Measurements from ENCODE around the gene NQO2.
"Not testable (repeated sequence)": the region's sequence is repeated elsewhere in the genome, so short reads cannot be mapped to it uniquely, and the experiment has no call there.

NQO2 gene

DNA sequence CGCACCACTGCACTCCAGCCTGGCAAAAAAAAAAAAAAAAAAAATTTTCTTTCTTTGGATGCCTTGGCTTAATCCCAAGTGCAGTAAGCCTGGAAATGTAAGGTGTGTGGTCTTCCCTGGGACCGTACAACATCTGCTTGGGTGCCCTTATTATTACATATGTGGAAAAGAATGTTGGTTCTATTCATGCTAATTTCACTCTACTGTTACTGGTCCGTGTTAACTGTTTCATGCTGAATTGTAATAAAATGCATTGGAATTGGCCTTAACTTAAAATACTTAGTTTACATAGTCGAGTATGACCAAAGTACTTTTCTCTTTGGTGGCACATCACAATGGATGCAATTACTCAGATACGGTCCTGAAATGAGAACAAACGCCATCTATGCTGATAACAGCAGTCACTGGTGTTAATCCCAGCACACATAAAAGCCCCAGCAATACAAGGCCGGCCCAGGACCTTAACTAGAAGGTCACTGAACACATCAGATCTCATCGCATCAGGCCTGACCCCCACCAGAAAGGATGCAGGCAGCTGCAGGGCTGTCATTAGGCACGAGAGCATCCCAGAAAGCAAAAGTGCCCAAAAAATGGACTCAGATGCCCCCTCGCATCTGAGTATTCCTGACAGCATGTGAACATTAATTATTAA, 29.5 kb upstream of the NQO2 start:
- DNase-seq (ENCODE audit: low spot score), result peak; percentile 50

DNA sequence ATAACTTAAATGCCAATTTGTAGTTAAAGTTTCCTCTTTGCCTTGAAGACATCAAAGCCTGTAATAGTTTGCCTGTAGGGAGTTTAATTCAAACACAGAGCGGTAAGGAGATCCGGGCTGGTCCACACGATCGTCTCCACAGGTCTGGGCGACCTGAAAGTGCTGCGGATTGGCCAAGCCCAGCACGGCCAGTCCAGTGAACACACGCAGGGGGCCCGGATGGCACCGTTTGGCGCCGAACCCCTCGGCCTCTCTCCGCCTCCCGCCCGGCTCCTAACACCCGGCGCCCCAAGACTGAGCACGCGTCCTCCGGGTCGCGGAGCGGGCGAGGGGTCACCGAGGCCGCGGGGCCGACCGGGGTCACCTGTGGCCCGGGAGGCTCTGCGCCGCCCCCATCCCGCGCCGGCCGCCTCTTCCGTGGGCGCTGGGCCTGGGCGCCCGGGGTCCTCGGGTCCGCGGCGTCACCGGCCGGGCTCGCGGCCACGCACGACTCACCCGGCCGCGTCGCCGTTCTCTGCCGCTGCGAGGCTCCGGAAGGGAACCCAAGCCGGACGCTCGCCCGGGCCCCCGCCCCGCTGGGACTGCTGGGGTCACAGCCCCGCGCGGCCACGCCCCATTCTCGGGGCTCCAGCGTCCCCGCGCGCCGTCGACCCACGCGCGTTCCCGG, 28.8 kb upstream of the NQO2 start:
- peak; percentile 76 for DNase-seq (ENCODE audit: low spot score)

DNA sequence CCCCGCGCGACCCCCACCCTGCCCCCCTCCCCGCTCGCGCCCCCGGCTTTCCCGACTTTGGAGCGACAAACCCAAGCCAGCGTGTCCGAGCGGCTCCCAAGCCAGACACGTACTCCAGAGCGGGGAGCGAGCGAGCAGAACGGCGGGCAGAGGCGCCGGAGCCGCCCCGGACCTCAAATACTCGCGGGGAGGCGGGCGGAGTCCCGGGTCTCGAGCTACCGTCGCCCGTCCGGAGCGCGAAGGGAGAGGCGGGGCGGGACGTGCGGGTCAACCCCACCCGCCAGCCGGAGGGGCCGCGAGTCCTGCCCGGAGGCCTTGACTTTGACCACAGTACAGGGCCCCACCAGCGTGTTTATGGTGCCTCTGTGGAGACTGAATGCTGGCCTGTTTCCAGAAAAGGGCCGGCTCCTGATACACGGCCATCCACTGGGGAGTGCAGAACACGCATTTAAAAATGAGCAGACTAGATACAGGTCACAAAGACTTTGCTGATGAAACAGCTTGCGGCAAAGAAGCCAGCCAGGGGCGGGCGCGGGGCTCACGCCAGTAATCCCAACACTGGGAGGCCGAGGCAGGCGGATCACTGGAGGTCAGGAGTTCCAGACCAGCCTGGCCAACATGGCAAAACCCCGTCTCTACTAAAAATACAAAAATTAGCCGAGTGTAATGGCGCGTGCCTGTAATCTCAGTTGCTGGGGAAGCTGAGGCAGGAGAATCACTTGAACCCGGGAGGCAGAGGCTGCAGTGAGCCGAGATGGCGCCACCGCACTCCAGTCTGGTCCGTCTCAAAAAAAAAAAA, 28.1 kb upstream of the NQO2 start, which contains the start of gene SERPINB6:
Gene SERPINB6, minus strand, starts transcription at position 148 of the 799 bp plus-strand sequence. CDS start 12,235 bp downstream, outside the sequence.
- peak; percentile 84 for DNase-seq (ENCODE audit: low spot score)

DNA sequence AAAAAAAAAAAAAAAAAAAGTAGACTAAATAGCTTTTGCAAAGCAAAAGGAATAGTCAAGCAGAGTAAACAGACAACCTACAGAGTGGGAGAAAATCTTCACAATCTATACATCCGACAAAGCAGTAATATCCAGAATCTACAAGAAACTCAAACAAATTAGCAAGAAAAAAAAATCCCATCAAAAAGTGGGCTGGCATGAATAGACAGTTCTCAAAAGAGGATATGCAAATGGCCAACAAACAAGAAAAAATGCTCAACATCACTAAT, 27.5 kb upstream of the NQO2 start:
- DNase-seq (ENCODE audit: low spot score), result not testable (repeated sequence)

DNA sequence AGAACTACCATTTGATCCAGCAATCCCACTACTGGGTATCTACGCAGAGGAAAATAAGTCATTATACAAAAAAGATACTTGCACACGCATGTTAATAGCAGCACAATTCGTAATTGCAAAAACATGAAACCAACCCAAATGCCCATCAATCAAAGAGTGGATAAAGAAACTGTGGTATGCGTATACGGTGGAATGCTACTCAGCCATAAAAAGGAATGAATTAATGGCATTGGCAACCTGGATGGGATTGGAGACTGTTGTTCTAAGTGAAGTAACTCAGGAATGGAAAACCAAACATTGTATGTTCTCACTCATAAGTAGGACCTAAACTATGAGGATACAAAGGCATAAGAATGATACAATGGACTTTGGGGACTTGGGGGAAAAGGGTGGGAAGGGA, 27.0 kb upstream of the NQO2 start:
- not testable (repeated sequence) for DNase-seq (ENCODE audit: low spot score)

DNA sequence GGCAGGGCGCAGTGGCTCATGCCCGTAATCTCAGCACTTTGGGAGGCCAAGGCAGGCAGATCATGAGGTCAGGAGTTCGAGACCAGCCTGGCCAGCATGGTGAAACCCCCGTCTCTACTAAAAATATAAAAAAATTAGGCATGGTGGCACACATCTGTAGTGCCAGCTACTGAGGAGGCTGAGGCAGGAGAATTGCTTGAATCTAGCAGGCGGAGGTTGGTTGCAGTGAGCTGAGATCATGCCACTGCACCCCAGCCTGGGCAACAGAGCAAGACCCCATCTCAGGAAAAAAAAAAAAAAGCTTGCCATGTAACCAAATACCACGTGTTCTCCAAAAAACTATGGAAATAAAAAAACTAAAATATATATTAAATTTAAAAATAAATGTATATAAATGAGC, 26.5 kb upstream of the NQO2 start:
- DNase-seq (ENCODE audit: low spot score), result not testable (repeated sequence)

DNA sequence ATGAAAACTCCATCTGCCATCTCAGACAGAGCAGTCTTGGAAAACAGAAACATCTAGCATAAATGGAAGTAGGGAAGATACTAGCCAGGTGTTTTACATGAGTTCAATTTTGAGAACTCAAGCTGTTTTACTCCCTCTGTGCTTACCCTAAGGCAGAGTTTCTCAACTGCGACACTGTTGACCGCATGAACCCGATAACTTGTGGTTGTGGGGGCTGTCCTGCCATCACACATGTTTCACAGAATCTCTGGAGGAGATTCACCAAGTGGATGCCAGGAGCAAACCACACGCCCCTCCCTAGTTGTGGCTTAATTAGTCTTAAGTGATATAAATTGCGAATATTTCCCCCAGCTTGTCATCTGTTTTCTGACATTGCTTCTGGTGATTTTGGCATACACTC, 26.0 kb upstream of the NQO2 start:
- DNase-seq (ENCODE audit: low spot score), result no peak

DNA sequence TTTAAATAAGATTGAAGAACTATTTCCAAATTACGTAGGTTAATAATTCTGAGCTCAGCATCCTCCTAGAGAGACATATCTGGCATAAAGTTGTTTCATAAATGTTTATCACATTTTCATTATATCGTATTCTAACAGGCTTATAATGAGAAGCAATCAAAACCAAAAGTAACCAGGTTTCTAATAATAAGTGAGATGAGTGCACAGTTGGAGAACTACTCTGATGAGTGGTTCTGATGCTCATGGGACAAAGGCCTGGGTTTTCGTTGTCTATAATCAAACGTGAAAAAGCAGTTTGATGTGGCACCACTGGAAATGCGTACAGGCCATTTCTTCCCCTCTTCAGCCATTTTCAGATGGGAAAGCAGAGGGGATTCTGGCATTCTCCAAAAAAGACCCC, 23.6 kb upstream of the NQO2 start:
- DNase-seq (ENCODE audit: low spot score), result no peak

DNA sequence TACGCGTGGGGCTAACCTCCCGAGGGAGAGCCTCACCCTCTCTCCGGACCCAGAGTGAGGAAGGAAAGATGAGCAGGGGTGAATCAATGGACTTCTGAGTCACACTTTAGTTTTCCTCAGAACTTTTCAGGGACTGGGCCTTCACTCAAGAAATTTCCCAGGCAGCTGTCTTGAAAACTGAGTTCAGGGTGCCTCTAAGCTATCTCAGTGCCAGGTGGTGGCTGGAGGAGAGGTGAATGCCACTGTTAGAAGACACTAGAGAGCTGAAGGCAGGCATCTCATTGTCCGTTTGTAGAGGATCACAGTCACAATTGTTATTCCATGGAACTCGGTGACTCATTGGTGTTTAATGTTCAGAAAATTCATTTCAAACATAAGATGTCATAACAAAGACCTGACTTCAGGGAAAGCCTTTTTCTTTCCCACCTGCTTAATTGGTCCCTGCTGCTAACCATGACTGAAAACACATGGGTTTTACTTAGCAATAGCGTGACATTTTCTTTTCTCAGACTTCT, 23.1 kb upstream of the NQO2 start:
- DNase-seq (ENCODE audit: low spot score), result no peak

DNA sequence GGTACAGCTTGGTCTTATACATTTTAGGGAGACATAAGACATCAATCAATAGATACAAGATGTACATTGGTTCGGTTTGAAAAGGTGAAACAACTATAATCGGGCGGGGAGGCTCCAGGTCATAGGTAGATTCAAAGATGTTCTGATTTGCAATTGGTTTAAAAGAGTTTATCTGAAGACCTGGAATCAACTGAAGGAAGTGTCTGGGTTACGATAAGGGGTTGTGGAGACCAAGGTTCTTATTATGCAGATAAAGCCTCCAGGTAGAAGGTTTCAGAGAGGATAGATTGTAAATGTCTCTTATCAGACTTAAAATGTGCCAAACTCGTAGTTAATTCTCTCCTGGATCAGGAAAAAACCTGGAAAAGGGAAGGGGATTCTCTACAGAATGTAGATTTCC, 22.4 kb upstream of the NQO2 start:
- DNase-seq (ENCODE audit: low spot score), result no peak

DNA sequence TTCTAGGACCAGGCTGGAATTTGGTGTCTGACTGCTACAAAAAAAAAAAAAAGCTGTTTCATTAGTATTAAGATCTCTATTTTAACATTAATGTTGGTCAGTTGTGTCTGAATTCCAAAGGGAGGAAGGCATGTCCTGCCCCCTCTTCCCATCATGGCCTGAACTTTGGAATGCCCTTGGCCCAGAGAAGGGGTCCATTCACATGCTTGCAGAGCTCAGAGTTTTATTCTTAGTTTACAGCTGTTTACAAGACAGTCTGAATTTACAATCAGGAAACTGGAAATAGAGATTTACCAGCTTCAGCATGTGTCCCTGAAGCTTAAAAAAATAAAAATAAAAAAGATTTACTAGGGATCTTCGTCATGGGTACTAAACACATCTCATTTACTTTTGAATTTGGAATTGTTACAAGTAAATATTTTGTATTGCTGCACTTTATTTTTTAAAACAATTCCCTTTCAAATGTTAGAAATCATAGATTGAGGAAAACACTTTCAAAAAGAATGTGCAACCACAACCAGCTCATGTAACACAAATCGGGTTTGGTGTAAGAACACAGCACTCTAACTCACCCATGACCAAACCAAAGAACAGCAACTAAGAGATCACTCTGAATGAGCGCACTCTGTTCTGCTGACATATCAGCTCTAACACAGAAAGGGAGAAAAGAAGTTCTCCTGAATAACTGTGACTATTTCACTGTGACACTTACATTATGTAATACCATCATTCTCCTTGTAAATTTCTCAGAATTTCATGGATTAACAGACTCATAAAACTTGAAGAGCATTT, 21.7 kb upstream of the NQO2 start:
- DNase-seq (ENCODE audit: low spot score), result no peak

DNA sequence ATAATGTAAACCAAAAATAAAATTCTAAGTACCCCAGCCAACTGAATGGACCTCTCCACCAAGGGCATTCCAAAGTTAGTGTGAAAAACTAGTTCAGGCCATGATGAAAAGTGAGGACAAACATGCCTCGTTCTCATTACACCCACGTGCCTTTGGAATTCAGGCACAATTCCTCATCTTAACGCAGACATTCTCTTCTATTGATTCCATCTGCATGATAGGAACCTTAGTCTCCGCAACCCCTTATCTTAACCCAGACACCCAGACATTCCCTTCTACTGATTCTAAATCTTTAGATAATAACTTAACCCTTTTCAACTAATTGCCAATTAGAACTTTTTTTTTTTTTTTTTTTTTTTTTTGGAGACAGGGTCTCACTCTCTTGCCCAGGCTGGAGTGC, 20.8 kb upstream of the NQO2 start:
- DNase-seq (ENCODE audit: low spot score), result no peak

DNA sequence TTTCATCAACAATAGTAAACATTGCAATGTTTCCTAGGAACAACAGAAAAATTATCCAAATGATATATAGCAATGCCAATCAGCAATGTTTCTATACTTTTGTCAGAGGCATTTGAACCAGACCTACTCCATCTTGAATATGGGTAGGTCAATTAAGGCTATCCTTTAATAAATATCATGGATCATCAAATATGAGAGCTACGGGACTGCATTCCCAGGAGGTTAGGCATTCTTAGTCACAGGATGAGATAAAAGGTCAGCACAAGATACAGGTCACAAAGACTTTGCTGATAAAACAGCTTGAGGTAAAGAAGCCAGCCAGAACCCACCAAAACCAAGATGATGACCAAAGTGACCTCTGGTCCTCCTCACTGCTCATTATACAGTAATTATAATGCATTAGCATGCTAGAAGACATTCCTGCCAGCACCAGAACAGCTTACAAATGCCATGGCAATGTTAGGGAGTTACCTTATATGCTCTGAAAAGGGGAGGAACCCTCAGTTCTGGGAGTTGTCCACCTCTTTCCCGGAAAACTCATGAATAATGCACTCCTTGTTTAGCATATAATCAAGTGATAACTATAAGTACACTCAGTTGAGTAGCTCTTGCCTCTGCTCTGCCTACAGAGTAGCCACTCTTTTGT, 19.8 kb upstream of the NQO2 start:
- no peak for DNase-seq (ENCODE audit: low spot score)

DNA sequence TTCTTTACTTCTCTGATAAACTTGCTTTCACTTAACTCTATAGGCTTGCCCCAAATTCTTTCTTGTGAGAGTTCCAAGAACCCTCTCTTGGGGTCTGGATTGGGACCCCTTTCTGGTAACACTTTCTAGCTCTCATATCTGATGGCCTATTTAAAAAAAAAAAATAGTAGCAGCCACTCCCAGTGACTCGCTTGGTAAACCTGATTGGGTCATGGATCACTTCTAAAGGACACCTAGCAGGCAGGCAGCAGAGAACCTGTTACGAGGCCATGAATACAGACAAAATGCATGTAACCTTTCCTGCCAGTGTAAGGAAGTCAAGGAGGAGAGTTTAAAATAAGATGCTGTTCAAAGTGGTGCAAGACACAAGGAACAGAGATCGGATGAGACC, 19.2 kb upstream of the NQO2 start:
- DNase-seq (ENCODE audit: low spot score), result no peak

DNA sequence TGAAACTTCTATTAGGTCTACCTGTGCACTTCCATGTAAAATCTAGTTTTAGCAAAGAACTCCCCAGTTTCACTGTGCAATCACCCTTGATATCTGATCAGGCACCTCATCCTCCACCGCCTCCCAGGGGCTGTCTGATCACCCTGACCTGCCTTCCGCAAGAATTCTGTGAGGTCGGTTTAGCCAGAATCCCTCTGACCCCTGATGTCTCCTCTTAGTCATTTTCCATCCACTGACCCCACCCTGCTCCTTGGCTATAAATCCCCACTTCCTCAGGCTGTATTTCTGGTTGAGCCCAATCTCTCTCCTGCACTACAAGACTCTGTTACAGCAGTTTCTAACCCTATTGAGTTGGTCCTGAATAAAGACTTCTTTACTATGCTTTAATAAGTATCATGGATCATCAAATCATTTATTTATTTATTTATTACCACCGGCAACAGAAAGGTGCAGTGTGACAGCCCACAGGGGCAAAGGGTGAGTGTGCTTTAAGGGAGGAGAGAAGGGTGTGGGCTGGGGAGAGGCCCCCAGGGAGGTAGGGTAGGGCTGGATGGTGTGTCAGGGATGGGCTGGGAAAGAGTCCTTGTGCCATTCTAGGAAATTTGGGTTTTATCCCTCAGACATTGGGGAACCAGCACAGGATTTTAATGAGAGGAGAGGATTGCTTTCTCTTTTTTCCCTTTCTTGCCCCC, 17.1 kb upstream of the NQO2 start:
- no peak for DNase-seq (ENCODE audit: low spot score)

DNA sequence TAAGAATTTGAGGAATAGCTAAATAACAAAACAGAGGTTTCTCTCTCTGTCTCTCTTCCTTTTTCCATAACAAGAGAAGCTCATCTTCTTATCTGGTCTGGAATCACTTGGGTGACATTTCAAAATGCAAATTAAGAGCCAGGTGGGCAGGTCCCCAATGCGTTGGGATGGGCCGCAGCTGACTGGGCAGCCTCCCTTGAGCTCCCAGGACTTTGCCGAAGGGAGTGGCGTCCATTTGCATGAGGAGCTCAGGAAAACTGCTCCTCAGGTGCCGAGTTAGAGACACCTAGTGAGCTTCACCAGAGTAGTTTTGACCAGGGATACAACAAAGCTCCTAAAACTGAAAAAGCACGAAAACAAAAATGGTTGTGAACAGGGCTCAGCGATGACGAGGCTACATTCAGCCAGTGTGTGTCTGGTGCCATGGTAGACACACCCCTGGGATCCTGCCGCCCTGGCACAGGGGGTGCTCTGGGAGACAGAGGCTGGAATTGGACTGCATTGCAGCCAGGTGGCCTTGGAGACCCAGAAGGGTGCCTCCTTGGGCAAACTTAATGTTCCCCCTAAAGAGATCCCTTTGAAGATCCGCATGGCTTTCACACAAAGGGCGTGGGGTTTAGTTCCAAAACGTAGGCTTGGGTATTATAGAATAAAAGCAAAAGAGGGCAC, 14.8 kb upstream of the NQO2 start:
- no peak for DNase-seq (ENCODE audit: low spot score)

DNA sequence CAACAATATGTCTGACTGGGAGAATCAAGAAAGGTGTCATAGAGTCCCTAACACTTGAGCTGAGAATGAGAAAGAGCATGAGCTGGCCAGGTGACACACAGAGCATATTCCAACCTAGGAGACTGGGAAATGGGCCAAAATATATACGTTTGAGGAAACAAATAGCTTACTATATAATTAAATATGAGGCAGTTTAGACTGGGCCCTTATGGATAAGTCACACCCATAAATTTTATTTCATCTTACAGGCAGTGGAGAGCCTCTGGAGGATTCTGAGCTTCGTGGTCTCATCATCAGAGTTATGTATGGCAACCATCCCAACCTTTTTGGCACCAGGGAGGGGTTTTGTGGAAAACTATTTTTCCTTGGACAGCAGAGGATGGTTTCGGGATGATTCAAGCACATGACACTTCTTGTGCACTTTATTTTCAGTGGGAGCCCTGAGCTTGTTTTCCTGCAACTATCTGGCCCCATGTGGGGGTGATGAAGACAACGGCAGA, 12.9 kb upstream of the NQO2 start:
- no peak for DNase-seq (ENCODE audit: low spot score)

DNA sequence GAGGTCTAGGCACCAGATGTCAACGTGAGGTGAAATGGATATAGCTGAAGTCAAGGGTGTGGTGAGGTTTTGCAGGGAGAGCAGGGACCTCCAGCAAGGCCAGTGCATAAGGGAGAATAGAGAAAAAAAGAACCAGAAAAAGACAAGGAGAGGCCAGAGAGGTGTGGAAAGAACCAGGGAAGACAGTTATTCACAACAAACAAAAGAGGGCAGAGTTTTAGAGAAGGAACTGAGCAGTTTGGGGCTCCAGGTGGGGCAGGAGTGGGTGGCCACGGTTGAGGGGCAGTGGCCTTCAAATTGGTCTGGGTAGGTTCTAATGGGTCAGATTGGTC, 11.6 kb upstream of the NQO2 start:
- no peak for DNase-seq (ENCODE audit: low spot score)

DNA sequence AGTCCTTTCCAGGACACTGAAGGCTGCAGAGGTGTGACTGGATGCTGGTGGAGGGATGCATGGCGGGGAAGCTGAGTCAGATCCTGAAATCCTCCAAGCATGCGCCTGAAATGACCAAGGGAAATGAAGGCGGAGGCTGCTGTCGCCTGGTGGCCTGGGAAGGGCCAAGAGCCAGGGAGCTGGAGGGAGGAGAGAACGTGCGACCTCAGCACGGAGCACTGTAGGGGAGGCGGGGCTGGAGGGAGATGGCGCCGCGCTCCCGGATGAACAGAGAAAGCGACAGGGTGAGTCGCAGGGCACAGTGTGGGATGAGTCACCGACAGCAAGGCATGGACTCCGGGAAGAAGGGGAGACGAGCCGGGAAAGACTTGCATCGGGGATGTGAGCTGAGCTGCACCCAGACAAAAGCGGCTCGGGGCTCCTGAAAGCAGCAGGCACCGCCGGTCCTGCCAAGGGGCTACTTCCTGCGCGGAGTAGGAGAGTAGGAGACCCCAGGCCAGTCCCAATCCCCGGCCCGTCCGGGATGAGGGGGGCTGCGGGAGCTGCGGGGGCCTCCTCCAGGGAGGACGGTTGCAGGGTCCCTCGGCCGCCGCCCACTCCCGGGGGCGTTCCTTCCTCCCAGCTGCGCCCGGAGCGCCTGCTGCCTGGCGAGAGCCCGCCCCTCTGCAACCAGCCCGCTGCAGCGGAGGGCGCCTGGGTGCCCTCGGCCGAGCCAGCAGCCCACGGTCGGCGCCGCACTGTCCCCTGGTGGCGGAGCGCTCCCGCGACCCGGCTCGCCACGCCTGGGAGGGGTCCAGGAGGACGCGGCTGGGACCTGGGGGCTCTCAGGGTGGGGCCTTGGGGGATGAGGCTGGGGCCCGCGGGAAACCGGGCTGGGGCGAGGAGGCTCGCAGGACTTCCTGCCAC, 11.0 kb upstream of the NQO2 start:
- peak; percentile 89 for DNase-seq (ENCODE audit: low spot score)

All from globus pallidus (tissue), 1 donor.